GM19324 (cell line): ENCODE measurements around the gene KCNH6.

Experiments
- ATAC-seq: cut with Tn5 transposase; IDR thresholded peaks from one replicate; pipeline ENCODE4 v1.9.1; 2021; ENCODE audit warnings: mild to moderate bottlenecking, moderate library complexity; ENCODE audit not compliant: unreplicated experiment, low FRiP score

Gene KCNH6

DNA sequence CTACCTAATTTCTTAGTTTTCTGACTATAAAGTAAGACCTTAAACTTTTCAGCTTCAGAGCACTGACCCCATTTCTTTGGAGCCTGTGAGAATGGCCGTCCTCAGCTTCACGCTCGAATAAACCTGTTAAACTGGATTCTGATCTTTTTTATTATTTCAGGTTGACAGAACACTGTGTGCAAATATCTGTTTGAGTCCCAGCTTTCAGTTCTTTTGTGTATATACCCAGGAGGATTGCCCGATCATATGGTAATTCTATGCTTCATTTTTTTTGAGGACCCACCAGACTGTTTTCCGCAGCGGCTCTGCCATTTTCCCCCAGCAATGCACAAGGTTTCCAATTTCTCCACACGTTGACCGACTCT lies 19.8 kb upstream of the KCNH6 start:
- ATAC-seq, result no peak

DNA sequence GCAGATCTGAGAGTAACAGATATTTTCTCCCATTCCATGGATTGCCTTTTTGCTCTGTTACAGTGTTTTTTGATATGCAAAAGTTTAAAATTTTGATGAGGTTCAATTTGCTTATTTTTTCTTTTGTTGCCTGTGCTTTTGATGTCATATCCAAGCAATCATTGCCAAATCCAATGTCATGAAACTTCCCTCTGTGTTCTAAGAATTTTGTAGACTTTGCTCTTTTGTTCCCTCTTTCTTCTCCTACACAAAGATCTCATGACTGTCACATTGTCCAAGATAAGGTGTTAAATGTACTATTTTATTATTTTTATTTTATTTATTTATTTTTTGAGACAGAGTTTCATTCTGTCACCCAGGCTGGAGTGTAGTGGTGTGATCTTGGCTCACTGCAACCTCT lies 18.9 kb upstream of the KCNH6 start:
- ATAC-seq, result no peak

DNA sequence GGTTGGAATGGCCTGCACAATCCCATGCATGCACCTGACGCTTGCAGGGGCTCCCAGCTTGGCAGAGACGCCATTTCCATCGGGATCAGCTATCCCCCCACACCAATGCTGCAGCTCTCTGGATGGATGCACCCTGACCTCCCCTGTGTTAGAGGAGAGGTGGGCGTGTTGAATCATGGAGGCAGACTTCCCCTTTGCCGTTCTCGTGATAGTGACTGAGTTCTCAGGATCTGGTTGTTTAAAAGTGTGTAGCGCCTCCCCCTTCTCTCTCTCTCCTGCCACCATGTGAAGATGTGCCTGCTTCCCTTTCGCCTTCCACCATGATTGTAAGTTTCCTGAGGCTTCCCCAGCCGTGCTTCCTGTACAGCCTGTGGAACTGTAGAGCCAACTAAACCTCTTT lies 17.8 kb upstream of the KCNH6 start:
- no peak for ATAC-seq

DNA sequence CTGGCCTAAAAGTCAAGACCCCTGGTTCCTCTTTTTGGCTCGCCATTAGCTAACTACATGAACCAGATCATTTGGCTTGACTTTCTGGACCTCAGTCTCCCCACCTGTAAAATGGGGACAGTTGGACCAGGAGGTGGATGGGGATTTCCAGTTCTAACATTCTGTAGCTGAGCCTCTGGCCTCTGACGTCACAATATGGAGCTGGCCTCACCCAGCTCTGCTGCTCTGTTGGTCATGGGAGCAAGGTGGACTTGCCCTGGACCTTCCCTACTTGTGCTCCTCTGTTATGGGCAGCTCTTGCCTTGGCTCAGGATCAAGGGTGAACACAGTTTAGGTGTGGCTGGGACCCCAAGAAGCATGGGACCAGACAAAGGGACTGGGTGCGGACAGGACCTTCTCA lies 16.5 kb upstream of the KCNH6 start:
- ATAC-seq, result no peak

DNA sequence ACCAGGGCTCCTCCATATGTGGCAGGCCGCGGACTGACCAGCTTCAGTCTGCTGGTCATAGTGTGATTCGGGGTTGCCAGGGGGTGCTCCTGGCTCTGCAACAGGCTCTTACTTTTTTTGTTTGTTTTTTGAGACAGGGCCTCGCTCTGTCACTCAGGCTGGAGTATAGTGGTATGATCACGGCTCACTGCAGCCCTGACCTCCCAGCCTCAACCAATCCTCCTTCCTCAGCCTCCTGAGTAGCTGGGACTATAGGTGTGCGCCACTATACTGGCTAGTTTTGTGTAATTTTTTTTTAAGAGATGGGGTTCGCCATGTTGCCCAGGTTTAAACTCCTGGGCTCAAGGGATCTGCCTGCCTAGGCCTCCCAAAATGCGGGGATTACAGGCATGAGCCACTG lies 11.8 kb upstream of the KCNH6 start:
- ATAC-seq, result no peak

DNA sequence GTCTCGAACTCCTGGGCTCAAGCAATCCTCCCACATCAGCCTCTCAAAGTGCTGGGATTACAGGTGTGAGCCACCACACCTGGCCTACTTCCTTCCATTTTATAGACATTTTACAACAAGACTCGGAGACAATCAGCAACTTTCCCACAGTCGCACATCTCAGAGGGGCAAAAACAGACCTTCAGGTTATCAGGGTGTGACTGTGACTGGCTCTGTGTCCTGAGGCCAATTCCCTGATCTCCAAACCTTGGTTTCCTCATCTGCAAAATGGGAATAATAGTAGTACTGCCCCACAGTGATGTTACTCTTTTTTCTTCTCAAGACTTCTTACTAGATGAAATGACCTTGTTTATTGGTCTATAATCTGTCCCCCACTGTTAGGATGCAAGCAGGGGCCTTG lies 10.8 kb upstream of the KCNH6 start:
- no peak for ATAC-seq

DNA sequence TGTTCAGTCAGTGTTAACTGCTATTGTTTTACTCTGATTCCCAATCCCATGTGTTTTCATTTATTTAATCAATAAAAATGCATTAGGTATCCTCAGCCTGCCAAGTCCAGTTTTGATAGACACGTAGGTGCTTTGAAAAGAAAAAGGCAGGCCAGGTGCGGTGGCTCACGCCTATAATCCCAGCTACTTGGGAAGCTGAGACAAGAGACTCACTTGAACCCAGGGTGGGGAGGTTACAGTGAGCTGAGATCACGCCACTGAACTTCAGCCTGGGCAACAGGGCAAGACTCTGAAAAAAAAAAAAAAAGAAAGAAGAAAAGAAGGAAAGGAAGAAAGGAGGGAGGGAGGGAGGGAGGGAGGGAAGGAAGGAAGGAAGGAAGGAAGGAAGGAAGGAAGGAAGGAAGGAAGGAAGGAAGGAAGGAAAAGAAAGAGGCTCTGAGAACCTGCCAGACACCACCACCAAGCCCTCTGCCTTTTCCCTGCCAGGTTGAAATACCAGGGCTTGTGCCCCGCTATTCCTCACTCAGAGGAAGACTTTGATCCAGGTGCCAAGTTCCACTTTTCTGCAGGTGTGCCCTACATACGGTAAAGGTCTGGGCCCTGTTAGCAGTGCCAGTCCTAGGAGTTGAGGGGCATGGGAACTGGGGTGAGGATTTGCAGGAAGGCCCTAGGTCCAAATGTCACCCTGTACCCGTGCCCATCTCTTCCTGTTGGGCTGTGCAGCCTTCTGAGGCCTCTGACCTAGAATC lies 10.1 kb upstream of the KCNH6 start:
- ATAC-seq, result no peak

DNA sequence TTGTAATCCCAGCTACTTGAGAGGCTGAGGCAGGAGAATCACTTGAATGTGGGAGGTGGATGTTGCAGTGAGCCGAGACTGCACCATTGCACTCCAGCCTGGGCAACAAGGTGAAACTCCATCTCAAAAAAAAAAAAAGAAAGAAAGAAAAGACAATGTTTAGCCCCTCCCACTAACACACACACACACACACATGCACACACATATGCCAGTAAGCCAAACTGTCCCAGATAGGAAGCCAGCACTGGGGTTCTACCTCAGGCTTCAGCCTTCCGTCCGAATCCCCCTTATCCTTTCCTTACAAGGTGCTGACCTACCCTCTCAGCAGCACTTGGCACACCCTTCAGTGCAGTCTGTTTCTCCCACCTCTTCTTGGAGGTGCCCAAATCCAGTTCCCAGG lies 8.7 kb upstream of the KCNH6 start:
- no peak for ATAC-seq

DNA sequence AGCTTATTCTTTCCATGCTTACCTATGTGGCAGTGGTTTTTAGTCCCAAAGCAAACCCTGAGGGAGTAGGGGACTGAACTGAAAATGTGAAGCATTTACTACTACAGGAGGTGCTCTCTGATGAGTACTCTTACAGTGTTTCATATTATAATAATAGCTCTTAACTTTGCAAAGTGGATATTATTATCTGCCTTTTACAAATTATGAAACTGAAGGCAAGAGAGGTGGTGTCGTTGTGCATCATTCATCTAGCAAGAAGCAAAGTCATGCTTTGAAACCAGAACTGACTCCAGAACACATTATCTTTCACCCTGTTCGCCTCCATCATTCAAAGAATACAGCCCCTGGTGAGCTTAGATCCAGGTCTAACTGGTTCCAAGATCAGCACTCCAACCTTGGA lies 8.2 kb upstream of the KCNH6 start:
- ATAC-seq, result no peak

DNA sequence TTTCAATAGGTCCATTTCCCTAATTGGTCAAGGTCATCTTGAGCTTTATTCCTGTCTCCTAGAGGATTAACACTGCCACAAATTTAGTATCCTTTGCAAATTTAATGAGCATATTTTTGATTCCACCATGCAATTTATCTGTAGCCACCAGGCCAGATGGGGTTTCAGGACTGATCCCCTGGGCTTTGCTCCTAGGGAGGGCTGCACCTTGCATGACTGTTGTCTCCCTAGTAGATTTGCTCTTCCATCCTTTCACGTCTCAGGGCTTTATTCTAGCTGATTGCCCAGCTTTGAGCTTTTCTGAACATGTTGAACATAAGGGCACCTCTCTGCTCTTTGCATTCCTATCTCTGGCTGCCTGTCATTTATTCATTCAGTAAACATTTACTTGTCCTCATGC lies 7.7 kb upstream of the KCNH6 start:
- ATAC-seq, result no peak

DNA sequence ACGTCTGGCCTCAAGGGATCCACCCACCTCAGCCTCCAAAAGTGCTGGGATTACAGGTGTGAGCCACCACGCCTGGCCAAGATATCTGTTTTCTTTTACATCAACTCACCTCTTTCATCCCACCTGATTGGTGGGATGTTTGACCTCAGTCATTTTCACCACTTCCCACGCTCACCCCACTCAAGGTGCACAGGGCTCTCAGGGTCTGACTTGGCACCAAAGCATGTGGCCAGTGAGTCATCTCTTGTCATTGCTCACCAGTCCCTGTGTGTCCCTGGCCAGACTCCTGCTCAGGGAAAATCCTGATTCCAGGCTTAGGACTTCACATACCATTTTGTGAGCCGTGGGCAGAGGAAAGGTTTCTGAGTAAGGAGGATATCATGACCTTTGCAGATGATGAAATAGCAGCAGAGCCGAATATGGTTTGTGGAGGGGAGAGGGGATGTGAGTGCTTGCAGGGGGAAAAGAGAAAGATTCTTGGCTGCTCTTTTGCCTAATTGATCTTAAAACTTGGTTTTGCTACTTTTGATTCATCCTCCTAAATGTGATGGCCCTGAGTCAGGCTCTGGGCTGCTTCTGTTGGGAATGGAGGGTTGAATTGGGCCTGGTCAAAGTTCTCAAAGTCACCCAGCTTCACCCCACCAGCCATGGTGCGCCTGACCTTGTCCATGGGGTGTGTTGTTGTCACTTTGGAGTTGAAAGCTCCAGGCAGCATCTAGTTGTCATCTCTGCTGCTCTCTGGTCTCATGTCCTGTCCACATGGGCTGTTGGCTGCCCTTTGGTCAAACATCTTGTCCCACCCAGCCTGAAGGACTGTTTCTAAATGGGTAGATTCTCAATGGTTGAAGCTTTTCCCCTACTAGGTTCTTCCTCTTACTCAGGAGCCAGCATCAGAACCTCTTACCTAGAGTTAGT lies 6.0 kb upstream of the KCNH6 start:
- no peak for ATAC-seq

DNA sequence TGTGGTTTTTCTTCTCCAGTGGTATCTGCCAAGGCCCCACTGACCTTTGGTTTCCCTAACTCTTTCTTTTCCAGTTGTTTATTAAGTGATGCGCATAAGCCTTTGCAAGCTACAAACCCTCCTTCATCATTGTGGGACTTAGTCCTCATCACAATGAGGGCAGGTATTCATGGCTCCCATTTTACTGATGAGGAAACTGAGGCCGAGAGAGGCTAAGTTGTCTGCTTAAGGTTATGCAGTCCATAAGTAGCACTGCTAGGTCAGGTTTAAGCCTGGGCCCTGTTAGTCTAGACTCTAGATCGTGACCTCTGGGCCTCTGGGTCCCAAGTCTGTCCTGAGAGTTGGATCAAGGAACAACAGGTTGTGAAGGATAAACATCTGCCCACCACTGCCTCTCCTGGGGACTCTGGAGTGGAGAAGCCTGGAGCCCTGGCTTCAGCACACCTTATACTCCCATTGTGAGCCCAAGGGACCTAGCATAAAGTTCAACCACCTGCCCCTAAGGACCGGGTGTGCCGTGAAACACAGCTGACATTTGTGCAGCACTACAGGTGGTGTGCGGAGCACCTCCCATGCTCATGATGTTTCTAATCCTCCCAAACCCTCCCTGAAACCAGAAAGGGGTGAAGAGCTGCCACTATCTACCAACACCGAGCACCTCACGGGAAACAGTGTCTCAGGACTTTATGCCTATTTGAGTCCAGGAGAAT lies 5.2 kb upstream of the KCNH6 start:
- no peak for ATAC-seq

DNA sequence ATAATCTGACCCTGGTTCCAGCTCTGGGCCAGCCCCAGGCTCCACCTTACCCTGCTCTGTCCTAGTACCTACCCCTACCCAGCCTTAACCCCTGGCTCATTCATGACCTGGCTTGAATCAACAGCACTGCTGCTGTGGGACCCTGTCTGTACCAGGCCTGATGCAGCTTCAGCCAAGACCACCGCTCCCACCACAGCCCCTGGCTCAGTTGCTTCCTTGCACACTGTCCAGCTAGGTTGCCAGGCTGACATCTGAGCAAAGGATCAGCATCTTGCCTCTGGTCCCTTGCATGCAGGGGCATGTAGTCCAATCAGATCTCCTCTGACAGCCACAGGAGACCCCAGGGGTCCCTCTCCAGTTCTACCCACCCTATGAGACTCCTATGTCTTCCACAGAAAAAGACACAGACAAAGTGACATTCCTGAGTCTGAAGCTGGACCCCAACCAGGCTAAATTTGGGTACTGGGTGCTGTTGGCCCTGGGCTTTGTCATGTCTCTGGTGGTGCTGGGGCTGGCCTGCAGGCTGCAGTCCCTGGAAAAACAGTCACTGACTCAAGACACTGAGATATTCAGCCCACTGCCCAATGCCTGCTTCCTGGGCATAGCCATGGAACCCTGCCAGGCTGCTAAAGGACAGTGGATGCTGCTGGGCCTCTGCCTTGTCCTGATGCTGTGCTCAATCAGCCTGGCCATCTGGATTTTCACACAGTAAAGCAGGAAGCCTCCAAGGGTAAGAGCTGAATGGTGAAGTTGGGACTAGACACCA lies 3.9 kb upstream of the KCNH6 start:
- ATAC-seq, result no peak

DNA sequence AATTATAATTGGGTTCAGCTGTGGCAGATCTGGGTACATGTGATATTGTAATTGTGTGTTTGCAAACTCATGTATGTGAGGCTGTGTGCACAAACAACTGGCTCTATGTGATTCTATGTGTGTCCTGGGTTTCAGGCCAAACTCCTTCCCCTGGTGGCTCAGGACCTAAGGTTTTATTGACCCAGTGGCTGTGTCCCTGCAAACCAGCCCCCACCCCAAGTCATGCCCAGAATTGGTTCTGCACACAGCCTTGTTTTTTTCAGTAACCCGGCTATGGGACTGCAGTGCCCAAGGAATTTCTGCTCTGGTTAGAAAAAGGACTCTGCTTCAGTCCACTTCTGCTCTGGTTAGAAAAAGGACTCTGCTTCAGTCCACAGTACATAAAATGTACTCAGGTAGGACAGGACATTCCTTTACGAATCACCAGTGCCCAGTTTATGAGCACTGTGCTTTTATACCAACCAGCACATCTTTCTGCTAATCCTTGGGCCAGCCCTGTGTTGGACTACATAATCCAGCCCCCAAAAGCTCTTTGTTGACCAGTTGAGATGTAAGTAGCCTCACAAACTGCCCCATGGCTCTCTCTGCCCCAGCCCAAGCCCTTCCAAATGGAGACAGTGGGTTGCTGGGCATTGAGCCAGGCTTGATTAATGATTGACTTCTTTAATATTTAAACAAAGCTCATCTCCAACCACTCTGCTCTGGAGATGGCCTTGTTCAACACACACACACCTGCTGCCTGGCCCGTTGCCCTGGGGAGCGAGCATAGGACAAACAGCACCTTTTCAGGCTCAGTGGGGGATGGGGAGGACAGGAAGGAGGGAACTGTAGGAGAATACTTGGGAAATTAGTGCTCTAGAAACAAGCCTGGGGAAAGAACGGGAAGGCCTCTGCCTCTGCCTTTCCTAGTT lies 2.9 kb upstream of the KCNH6 start:
- ATAC-seq, result no peak

DNA sequence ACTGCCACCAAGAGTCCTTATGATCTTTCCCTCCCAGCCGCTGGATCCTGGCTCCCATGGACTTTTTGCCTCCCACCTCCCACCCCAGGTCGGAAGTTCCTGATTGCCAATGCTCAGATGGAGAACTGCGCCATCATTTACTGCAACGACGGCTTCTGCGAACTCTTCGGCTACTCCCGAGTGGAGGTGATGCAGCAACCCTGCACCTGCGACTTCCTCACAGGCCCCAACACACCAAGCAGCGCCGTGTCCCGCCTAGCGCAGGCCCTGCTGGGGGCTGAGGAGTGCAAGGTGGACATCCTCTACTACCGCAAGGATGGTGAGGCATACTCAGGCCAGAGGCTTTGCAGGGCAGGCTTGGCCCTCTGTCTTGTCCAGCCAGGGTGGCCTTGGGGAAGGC lies 893 bp downstream of the KCNH6 start:
- no peak for ATAC-seq

DNA sequence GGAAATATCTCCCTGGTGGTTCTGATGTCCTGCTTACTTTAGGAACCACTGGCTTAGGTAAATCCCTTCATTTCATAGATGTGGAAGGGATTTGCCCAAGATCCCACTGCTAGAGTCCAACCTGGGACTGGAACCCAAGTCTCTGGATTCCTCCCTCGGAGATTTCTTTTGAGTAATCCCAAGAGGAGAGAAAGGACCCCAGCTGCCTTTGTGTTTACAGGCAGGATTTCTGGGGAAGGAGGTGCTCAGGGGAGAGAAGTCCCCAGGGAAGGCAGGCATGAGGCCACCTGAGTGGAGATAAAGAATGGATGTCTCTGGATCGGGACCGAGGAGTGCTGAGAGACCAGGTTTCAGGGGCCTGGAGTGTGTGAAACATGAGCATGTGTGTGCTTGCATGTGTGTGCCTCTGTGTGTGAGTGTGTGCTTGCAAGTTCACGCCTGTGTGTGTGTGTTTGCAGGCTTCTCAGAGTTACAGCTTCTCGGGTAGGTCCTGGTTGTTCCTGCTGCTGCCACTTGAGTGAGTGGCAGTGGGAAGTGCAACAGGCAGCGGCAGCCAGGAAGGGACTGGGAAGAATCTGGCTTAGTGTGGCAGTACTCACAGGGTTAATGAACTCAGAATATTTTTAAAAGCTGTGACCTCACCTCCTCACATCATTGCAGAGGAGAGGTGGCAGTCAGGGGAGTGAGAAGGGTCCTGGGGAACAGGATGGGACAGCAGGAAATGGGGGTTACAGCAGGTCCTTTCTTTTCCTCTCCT lies 2.2 kb downstream of the KCNH6 start:
- no peak for ATAC-seq

DNA sequence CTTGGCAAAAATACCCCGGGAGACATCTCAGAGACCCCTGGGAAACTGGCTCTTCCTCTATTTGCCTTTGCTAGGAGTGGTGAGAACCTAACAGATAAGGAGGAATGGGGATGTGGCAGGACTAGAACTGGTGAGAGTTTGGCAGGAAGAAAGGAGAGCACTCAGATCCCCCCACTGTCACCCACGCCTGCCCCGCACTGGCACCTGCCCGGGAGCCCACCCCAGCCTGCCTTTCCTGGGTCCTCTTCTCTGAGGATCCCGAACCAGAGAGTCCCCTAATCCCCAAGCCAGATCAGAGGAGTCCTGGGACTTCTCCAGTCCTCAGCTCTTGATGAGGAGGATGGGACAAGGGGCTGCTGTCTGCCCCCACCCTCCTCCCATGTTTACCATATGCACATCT lies 3.7 kb downstream of the KCNH6 start:
- no peak for ATAC-seq

DNA sequence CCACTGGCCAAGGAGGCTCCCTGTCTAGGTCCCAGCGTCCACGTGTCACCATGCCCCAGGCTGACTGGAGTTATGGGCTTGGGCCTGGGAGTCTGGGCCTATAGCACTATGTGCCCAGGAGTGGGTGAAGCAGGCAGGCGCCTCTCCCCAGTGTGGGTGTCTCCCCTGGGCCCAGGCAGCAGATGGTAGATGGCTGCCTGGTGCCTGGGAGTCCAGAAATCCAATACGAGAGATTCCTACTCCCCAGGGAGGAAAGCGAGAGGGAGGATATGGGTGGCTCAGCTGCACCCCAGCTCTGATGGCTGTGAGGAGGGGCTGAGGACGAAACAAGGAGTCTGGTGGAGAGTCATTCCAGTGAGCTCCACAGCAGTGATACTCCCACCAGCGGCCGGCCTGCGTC lies 5.0 kb downstream of the KCNH6 start:
- ATAC-seq, result no peak
